Astrocyte (in vitro differentiated cells and primary cell): Measurements from ENCODE around the gene TUFM.
"Not testable (repeated sequence)": the region's sequence is repeated elsewhere in the genome, so short reads cannot be mapped to it uniquely, and the experiment has no call there.

Experiments used
- EZH2 ChIP-seq: IDR thresholded peaks from 2 replicates; pipeline ENCODE4 v1.6.1; 2012; ENCODE audit warnings: mild to moderate bottlenecking, low read length, inconsistent platforms; ENCODE audit not compliant: insufficient read depth
- TF ChIP-seq, protein P1 (sequence below): IDR thresholded peaks from 2 replicates; pipeline ENCODE4 v1.5.1; 2011; ENCODE audit warnings: low read depth, mild to moderate bottlenecking, inconsistent platforms, low read length, moderate library complexity; ENCODE audit not compliant: insufficient read depth

DNA sequence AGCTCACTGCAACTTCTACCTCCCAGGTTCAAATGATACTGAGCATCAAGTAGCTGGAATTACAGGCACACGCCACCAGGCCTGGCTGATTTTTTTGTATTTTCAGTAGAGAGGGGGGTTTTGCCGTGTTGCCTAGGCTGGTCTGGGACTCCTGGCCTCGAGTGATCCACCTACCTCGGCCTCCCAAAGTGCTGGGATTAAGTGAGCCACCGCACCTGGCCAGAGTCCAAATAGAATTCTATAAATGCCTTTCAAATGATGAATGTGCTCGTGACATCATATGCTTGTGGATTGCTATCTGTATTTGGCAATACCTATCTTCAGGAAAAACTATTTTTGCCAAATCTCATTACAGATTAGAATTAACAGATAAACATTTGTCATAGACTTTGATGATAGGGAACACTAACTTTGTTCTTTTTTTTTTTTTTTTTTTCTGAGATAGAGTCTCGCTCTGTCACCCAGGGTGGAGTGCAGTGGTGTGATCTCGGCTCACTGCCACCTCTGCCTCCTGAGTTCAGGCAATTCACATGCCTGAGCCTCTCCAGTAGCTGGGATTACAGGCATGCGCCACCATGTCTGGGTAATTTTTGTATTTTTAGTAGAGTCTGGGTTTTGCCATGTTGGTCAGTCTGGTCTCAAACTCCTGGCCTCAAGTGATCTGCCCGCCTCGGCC, 38.6 kb downstream of the TUFM start:
- TF ChIP-seq, protein P1, sequence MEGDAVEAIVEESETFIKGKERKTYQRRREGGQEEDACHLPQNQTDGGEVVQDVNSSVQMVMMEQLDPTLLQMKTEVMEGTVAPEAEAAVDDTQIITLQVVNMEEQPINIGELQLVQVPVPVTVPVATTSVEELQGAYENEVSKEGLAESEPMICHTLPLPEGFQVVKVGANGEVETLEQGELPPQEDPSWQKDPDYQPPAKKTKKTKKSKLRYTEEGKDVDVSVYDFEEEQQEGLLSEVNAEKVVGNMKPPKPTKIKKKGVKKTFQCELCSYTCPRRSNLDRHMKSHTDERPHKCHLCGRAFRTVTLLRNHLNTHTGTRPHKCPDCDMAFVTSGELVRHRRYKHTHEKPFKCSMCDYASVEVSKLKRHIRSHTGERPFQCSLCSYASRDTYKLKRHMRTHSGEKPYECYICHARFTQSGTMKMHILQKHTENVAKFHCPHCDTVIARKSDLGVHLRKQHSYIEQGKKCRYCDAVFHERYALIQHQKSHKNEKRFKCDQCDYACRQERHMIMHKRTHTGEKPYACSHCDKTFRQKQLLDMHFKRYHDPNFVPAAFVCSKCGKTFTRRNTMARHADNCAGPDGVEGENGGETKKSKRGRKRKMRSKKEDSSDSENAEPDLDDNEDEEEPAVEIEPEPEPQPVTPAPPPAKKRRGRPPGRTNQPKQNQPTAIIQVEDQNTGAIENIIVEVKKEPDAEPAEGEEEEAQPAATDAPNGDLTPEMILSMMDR: not testable (repeated sequence)
- not testable (repeated sequence) for TF ChIP-seq EZH2
